EL (cell line): Measurements from ENCODE around the gene MAST4.
A peak's percentile ranks its signal among the peaks of the same experiment; 100 is the strongest.
"Not testable (repeated sequence)": the region's sequence is repeated elsewhere in the genome, so short reads cannot be mapped to it uniquely, and the experiment has no call there.

ENCODE experiments used
- DNase-seq: peaks from one replicate; pipeline ENCODE4 v3.0.0-alpha.2; 2016

MAST4 gene

GRCh38 chr5:66814146-66814991, 218.2 kb downstream of the MAST4 start:
- peak; percentile 33 for DNase-seq

- no peak for DNase-seq
Measured at GRCh38 chr5:66818304-66818934, 222.2 kb downstream of the MAST4 start.

- DNase-seq, result no peak
Measured at GRCh38 chr5:66818935-66819328, 222.7 kb downstream of the MAST4 start.

- no peak for DNase-seq
Measured at GRCh38 chr5:66820630-66821207, 224.5 kb downstream of the MAST4 start.

GRCh38 chr5:66821688-66822429, 225.7 kb downstream of the MAST4 start:
- no peak for DNase-seq

GRCh38 chr5:66822906-66823305, 226.7 kb downstream of the MAST4 start:
- not testable (repeated sequence) for DNase-seq

- no peak for DNase-seq
Measured at GRCh38 chr5:66824476-66824875, 228.3 kb downstream of the MAST4 start.

GRCh38 chr5:66826263-66826662, 230.1 kb downstream of the MAST4 start:
- no peak for DNase-seq

GRCh38 chr5:66826696-66827095, 230.5 kb downstream of the MAST4 start:
- DNase-seq, result no peak

GRCh38 chr5:66828046-66828547, 231.9 kb downstream of the MAST4 start:
- DNase-seq, result no peak

- peak; percentile 20 for DNase-seq
Measured at GRCh38 chr5:66828548-66829357, 232.6 kb downstream of the MAST4 start.

GRCh38 chr5:66829358-66829674, 233.1 kb downstream of the MAST4 start:
- no peak for DNase-seq

GRCh38 chr5:66829826-66830225, 233.6 kb downstream of the MAST4 start:
- no peak for DNase-seq

GRCh38 chr5:66830636-66831035, 234.4 kb downstream of the MAST4 start:
- no peak for DNase-seq

GRCh38 chr5:66839636-66840185, 243.5 kb downstream of the MAST4 start:
- no peak for DNase-seq

GRCh38 chr5:66840511-66841013, 244.4 kb downstream of the MAST4 start:
- DNase-seq, result no peak

GRCh38 chr5:66841264-66841663, 245.1 kb downstream of the MAST4 start:
- no peak for DNase-seq

GRCh38 chr5:66842540-66842939, 246.3 kb downstream of the MAST4 start:
- no peak for DNase-seq

- no peak for DNase-seq
Measured at GRCh38 chr5:66843065-66843464, 246.9 kb downstream of the MAST4 start.

GRCh38 chr5:66848749-66849641, 252.8 kb downstream of the MAST4 start:
- no peak for DNase-seq

- peak; percentile 38 for DNase-seq
Measured at GRCh38 chr5:66849803-66850202, 253.6 kb downstream of the MAST4 start.
